Skin of body (tissue), 2 donors: ENCODE measurements around the gene GSE1. TPM values are rescaled to one million over a fixed set of nuclear protein-coding genes. Genes with fewer than 3 reads are reported as not detected.

Source experiments
- DNase-seq: peaks from one replicate; lab custom pipeline; 2025; lab: John Stamatoyannopoulos, UW
- total RNA-seq: library from RNA; depleted of rRNA; stranded (reverse); fragments of >200 nt; gene quantifications from one replicate; pipeline ENCODE4 v1.2.3, GENCODE V29; 2014

The GSE1 gene
- 57.6 TPM for total RNA-seq

DNA sequence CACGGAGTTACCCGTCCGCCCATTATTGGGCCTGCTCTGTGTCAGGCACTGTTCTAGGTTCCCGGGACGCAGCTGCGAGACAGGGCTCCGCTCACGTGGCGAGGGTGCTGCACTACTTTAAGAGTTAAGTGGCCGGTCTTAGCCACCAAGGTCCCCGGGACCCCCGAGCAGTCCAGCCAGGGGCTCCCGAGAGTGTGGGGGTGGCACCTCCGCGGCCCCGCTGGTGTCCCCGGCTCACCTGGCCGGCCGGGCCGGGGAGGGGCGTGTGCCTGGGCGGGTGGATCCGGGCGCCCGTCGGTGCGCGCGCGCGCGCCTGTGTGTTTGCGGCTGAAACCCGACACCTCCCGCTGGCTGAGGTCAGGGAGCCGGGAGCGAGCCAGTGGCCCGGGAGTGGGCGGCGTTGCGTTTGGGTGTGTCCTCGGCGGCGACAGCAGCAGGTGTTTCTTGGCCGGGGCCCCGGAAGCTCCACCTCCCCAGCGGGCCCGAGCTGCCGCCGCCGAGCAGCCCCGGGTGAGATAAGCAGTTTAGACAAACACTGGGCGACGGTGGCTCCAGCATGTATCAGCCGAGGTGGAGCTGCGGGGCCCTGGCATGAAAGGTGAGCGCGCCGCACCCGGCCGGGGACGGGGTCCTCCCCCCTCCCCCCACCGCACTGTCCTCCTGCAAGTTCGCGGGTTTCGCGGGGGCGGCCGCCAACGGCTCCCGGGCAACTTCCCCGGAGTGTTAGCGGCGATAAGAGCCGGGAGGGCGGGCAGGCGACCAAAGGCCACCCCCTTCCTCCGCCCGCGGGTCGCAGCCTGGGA is at the start of gene GSE1:
GSE1 (plus strand) TSS at position 522 of the 803 bp plus-strand sequence; CDS start at position 592, 70 bp downstream.
- peak; percentile 60 for DNase-seq

DNA sequence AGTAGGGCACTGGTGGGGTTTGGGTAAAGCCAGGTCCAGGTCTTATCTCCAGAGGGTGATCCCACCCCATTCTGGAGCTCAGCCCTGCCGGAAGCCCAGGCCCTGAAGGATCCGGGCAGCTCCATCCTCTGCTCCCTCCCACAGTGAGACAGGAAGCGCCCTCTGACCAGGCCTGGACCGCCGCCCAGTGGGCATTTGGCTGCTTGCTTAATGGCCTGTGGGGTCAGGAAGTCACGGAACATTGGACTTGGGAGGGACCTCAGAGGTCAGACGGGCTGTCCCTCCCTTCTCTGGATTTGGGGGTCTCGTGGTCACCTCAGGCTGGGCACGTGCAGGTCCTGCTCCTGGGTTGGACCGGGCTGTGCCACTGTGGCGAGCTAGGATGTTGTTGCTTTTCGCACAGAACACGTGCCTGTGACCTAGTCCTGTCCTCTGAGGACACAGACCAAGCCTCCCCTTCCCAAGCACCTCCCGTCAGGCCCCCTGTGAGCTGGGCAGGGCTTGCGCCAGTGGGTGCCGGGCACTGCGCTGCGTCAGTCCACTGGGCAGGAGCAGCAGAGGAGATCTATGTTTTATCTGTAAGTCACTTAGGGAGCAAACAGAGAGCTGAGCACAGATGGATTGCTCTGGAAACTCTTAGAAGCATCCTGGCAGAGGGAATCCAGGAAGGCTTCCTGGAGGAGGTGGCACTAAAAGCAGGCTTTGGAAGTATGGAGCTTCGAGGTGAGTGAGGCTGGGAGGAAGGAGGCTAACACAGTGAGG is 49.4 kb upstream of the GSE1 start:
- DNase-seq, result peak; percentile 20

DNA sequence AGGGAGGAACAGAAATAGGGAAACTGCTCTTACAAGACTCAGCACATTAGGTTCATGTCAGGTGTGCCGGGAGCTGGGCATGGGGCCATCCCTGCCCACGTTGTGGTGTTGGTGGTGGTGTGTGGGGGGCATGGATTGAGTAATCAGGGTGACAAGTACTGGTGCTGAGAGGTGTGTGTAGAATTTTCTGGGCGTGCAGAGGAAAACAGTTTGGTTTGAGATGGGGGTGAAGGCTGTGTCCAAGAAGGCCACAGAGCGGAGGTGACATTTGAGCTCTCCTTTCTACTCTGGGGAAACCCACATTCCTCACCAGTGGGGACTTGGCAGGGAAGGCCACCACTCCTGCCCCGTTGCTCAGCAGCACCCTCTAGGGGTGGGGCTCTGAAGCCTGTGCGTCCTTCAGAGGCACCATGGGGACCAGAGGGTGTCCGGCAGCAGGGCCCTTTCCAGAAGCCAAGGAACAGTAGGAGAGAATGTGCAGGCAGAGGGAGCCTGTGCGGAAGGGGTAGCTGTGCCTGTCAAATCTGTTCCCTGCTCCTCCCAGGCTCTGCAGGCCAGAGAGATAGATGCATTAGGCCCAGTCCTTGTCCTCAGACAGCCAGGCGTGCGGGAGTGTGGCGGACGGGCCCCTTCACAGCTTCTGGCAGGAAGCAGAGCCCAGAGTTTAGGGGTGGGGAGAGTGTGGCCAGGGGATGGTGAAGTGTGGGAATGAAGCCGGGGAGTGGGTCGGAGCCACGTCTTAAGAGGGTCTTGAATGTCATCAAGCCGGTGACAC is 48.7 kb upstream of the GSE1 start:
- no peak for DNase-seq

DNA sequence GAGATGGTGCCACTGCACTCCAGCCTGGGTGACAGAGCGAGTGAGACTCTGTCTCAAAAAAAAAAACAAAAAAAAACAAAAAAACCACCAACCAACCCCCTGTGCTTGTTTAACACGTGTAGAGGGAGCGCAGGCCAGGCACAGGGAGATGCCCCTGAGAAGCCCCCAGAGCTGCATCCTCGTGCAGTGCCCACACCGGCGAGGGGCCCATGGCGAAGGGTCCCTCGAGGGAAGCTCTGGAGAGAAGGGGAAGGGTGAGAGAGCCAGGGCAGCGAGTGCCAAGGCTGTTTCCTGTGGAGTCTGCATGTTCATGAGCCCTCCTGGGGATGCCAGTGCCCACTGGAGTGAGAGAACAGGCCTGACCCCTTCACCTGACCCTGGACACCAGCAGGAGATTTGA is 47.8 kb upstream of the GSE1 start:
- no peak for DNase-seq

DNA sequence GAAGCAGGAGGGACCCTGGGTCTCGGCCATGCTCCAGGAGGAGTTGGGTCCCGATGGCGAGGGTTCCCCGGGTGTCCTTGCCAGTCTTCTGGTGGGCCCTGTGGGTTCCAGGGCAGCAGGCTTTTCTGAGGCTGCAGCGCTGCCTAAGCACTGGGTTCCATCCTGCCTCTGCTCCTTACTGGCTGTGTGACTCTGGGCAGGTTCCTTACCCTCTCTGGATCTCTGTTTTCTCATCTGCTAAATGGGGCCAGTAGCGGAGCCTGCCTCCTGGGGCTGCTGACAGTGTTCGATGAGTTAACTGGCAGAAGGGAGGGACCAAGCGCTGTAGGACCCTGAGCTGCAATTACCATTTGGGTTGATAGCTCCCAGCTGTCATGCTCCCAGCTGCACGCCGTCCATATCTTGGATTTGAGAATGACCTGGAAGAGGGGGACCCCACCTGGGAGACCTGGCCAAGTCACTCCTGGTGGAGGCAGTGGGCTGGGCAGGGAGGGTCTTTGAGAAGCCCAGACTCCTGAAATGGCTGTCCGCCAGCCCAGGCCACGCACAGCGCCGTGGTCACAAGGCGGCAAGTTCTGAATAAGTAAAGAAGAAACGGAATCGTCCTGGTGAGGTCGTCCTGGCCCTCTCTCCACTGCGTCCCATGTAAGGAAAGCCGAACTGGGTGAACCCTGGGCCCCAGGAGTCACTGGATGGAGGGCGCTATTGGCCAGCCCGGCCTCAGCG is 47.2 kb upstream of the GSE1 start:
- no peak for DNase-seq

DNA sequence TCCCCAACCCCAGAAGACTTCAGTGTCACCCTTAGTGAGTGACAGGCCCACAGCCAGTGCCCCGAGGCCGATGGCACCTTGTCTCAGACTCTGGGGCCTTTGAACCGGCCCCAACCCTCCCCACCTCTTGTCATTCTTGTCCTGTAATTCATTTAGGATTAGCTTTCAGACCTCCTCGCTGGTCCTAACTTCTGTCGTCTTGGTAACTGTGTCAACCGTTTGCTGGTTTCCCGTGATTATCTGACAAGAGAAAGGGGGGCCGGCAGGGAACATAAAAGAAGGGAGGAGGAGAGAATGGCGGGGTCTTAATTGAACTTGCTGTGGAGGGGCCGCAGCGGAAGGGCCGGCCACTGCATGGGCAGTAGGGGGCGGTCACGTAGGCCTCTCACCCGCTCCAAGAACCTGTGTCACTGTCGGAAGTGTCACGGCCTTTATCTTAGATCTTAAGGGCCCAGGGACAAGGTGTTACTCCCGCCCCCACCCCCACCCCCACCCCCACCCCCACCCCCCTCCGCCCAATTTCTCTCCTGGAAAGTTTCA is 46.5 kb upstream of the GSE1 start:
- no peak for DNase-seq

DNA sequence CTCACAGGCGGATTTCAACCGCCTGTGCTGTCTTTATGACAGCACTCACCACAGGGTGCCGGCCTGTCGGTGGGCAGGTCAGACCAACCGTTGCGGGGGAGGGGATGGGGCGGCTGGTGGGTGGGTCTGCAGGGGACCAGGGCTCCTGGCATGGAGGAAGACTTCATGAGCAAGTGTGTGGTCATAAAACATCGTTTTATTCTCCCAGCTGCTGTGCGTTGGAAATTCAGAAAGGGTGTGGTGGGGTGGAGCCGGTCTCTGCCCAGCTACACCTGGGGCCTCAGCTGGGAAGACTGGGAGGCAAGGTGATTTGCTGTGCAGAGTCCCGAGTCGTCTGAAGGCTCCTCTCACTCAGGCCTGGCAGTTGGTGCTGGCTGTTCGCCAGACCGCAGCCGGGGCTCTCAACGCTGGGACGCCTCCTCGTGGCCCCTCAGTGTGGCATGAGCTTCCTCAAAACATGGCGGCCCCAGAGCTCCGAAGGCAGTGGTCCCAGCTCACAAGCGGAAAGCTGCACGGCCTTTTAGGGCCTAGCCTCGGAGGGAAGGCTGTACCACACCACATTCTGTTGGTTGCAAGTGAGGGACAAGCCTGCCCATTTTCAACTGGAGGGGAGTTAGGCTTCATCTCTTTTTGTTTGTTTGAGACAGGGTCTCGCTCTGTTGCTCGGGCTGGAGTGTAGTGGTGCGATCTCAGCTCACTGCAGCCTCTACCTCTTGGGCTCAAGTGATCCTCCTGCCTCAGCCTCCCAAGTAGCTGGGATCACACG is 45.8 kb upstream of the GSE1 start:
- no peak for DNase-seq

DNA sequence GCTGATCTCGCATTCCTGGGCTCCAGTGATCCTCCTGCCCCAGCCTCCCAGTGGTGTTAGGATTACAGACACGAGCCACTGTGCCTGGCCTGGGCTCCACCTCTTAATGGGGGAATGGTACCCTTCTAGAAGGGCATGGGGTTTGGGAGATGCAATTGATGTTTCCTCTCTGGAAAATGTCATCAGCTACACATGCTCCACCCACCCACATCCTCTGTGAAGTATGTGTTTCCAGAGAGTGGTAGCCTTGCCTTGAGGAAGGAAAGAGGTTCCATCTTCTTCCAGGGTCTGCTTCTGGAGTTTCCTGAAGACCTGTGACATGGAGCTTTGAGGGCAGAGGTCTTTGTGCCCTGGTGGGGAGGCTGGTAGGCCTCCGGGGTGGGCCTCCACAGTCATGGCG is 45.2 kb upstream of the GSE1 start:
- DNase-seq, result no peak

DNA sequence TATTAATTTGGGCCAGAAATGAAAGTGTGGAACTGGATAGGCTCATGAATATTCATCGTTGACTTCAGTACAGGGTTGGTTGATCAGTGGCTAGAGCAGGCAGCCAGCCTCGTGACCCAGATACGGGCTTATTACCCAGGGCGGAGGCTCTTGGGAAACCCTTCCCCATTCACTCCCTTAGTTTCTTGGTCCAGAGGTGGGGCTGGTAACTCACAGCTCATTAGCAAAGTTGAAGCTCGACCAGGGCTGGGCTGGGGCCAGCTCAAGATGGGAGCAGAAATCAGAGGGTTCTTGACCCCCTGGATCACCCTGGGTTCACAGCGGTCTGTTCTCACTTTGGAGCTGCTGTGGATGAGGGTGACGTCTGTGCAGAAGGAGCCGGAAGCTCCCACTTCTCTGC is 44.6 kb upstream of the GSE1 start:
- DNase-seq, result no peak

DNA sequence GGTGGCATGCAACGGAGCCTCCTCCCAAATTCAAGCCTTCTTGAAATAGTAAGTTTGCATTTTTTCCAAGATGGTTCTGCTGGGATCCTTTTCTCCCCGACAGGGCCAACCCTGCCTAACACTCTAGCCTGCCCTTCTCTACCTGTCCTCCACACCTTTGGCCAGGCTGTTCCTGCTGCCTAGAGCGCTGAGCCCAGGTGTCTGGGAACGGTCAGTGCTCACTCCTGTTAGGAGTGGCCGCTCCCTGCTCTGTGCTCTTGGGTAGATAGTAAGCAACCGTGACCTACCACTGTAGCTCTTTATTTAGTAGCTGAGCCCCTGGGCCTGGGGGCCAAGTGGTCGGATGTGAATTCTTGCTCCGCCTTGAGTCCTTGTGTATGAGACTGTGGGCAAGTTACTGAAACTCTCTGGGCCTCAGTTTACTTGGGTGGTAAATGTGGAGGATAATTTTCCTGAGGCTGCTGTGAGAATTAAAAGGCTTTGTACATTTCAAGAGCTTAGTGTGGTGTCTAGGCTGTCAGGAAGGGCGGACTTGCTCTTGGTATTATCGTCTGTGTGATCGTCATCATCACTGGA is 44.0 kb upstream of the GSE1 start:
- no peak for DNase-seq

DNA sequence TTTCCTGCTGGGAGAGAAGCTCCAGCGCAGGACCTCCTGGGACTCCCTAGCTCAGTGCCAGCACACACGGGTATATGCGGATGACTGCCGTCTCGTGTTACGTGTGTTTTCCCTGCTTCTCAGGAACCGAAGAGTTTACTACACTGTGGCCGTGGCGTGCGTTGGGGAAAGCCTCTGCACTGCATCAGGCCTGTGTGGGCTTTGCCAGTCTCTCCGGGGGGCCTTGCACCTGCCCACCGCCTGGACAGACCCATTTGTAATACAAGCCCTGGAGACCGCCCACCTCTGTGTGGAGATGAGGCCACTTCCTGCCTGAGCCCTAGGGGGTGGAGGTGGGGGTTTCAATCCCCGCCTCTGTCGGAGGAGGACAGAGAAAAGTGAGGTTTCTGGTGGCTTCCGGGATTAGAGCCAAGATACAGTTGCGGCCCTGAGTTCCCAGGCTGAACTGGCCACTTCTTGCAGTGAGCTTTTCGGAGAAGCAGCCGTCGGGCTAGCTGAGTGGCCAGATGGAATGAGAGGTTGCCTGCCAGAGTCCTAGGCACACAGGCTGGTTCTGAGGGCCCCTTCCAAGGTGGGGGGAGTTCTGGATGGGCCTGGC is 43.4 kb upstream of the GSE1 start:
- DNase-seq, result no peak

DNA sequence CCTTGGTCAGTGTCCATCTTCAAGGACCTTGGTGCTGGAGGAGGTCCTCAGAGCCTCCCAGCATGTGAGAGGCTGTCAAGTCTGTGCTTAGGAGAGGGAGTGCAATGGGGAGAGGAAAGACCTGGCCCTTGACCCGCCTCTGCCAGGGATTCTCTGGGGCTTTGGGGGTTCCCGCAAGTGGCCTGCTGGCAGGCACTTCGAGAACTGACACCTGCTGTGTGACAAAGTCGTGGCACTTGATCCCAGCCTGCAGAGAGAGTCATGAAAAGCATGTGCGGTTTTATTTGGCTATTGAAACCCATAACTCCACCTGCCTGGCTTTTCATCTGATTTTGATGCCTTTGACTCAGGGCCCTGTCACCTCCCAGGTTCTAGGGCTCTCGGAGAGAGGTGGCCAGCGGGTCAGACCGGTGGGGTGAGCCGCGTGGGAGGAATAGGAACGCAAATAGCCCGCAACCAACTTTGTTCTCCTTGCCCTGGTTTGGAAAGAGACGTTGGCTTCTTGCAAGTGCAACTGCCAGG is 42.8 kb upstream of the GSE1 start:
- no peak for DNase-seq

DNA sequence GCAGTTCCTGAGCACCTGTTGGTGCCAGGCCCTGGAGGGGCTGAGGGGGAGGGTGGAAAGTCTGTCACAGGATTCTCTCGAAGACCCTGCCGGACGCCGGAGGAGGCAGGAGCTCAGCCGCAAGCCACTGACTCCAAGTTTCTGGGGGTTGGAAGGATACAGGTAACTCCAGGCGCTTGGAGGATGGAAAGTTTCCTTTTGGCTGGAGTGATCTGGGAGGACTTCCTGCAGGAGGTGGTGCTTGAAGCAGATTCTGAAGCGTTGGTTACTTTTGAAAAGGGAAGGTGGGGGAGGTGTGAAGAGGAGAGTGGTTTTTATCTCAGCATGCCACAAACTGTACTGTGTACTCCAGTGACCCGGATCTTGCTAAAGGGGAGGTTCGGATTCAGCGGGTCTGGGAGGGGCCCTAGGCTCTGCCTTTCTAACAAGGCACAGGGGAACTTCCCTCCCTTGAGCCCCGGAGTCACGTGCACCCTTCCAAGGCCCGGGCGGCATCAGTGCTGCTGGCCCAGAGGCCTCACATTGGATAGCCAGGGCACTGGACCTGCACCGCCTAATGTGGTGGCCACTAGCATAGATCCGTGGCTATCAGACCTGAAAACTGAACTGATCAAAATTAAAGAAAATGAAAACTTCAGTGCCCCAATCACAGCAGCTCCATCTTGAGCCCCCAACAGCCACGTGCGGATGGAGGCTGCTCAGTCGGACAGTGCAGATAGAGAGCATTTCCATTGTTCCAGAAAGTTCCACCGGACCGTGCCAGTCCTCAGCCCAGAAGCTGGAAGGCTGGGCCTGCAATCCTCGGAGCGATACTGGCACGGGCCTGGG is 42.2 kb upstream of the GSE1 start:
- DNase-seq, result no peak

DNA sequence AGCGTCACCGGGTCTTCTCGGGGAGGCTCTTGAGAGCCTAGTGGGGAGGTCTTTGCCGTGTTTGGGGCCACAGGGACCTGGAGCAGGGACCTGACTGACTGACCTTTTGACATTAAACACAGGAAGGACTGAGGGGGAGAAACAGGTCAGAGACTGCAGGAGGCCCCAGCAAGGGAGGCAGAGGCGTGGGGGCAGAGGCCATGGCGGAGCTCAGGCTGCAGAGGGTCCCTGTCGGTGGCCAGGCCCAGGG is 41.6 kb upstream of the GSE1 start:
- no peak for DNase-seq

DNA sequence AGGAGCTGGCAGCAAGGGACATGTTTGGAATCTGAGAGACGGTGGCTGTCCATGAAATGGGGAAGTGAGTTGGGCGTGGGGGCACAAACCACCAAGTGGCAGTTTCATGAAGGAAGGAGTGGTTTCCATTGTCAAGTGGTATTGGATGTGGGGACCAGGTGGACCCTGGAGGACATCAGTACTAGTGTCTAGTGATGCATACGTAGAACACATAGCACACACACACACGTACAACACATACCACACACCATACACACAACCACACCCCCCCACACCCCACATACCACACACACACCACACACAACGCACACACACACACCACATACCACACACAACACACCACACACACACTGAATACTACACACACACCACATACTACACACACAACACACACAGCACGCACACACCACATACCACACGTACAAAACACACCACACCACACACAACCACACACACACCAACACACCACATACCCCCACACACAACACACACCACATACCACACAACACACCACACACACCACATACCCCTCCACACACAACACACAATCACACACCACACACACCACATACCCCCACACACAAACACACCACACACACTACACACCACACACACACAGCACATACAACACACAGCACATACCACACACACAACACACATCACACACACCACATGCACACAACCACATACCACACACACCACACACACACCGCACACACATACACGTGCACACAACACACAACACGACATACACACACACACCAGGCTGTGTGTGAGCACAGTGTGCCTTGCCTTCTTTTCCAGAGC is 41.1 kb upstream of the GSE1 start:
- no peak for DNase-seq

DNA sequence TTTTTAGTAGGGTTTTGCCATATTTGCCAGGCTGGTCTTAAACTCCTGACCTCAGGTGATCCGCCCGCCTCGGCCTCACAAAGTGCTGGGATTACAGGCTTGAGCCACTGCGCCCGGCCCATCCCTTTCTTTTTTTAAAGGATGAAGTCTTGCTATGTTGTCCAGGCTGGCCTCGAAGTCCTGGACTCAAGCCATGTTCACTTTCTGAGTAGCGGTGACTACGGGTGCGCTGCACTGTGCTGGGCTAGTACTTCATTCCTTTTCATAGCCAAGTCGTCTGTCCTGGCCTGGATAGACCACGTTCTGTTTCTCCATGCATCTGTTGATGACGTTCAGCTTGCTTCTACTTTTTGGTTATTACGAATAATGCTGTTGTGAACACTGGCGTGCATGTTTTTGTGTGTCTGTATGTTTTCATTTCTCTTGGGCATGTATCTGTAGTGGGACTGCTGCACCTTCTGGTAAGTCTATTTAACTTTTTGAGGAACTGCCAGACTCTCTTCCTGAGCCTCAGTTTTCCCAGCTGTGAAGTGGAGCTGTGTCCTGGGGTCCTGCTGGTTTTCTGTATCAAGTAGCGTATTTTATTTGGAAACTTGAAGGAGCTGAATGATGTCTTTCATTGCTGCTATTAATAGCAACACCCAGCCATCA is 40.0 kb upstream of the GSE1 start:
- peak; percentile 39 for DNase-seq
